Kidney epithelial cell (primary cell): ENCODE measurements around the gene MYPOP. TPM values are rescaled to one million over a fixed set of nuclear protein-coding genes. Genes with fewer than 3 reads are reported as not detected.

ENCODE experiments used
- DNase-seq: peaks from one replicate; pipeline ENCODE4 v3.0.0-alpha.2; 2010; ENCODE audit warnings: low read depth
- H3K27me3 ChIP-seq: 2 replicates; pipeline ENCODE4 v1.6.0; 2011; ENCODE audit warnings: low read length; ENCODE audit not compliant: control insufficient read depth, insufficient read depth
- H3K36me3 ChIP-seq: 2 replicates; pipeline ENCODE4 v1.5.1; 2011; ENCODE audit warnings: low read length; ENCODE audit not compliant: control insufficient read depth, insufficient read depth
- H3K4me3 ChIP-seq: 2 replicates; pipeline ENCODE4 v1.5.1; 2011; ENCODE audit warnings: low read depth, mild to moderate bottlenecking, control low read depth, low read length
- total RNA-seq: library from RNA; depleted of rRNA; stranded (reverse); fragments of >200 nt; gene quantifications from 2 replicates; pipeline ENCODE4 v1.2.3, GENCODE V29; 2015
- TF ChIP-seq, protein P1 (sequence below): IDR thresholded peaks from 2 replicates; pipeline ENCODE4 v1.5.1; 2011; ENCODE audit warnings: mild to moderate bottlenecking, moderate library complexity, low read length, control low read depth, inconsistent platforms; ENCODE audit not compliant: insufficient read depth, poor library complexity, severe bottlenecking

MYPOP gene
- total RNA-seq, 1 donor from 2014 or later, result 3.0 TPM

- H3K36me3 ChIP-seq, result peaks cover 2% of the 10 kb centered on the region
- DNase-seq, result no peak
- TF ChIP-seq, protein P1, sequence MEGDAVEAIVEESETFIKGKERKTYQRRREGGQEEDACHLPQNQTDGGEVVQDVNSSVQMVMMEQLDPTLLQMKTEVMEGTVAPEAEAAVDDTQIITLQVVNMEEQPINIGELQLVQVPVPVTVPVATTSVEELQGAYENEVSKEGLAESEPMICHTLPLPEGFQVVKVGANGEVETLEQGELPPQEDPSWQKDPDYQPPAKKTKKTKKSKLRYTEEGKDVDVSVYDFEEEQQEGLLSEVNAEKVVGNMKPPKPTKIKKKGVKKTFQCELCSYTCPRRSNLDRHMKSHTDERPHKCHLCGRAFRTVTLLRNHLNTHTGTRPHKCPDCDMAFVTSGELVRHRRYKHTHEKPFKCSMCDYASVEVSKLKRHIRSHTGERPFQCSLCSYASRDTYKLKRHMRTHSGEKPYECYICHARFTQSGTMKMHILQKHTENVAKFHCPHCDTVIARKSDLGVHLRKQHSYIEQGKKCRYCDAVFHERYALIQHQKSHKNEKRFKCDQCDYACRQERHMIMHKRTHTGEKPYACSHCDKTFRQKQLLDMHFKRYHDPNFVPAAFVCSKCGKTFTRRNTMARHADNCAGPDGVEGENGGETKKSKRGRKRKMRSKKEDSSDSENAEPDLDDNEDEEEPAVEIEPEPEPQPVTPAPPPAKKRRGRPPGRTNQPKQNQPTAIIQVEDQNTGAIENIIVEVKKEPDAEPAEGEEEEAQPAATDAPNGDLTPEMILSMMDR, result no peak
- H3K4me3 ChIP-seq, result no peak overlapping the region
- H3K27me3 ChIP-seq, result peaks cover 12% of the 10 kb centered on the region
These were observed 41.8 kb downstream of the MYPOP start for GRCh38 chr19:45860359-45861259.

GRCh38 chr19:45854167-45854778 is 48.1 kb downstream of the MYPOP start:
- Histone ChIP-seq H3K4me3 (no peak overlapping the region), H3K27me3 (no peaks in the 10 kb centered on the region), H3K36me3 (peaks cover 5% of the 10 kb centered on the region)
- TF ChIP-seq, protein P1, result no peak
- no peak for DNase-seq

DNA sequence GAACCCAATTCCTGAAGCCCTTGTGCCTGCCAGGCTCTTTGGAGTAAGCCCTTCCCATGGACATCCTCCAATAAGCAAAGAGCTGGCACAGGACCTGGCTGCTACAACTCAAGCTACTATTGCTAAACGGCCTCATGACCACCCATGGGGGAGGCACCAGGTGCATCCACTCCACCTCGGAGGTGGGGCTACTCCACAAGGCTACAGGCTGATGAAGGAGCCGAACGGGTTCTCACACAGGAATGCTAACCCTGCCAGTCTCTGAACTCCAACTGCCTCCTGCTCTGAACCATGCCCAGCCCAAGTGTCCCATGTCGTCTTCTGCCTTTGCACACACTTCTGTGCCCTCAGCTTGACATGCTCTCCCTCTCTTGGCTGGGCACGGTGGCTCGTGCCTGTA is 49.4 kb downstream of the MYPOP start:
- H3K36me3 ChIP-seq, result peaks cover 3% of the 10 kb centered on the region
- TF ChIP-seq, protein P1, result no peak
- H3K4me3 ChIP-seq, result no peak overlapping the region
- H3K27me3 ChIP-seq, result no peaks in the 10 kb centered on the region
- DNase-seq, result no peak

DNA sequence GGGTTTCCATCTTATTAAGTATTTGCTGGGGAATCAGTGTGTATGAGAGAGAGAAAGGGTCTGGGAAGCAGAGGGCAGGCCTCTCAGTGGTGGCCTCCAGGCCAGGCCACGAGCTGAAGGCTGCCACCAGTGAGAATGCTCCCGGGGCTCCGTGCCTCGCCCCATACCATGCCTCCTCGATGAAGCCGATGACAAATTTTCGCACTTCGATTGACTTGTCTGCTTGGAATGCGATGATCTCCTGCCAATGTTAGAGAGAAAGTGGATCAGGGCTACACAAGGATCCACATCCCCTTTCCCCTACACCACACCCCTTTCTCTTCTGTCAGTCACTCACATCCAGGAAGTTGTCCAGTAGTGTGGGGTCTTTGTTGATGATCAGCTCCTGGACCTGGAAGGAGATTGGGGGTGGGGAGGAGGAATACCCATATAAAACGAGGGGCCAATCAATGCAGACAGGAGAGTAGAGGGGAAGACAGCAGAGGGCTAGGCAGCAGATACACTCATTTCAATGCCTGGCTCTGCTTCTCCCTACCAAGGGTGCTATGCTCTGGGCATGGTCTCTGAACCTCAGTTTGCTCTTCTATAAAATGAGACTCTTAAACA is 50.2 kb downstream of the MYPOP start:
- peaks cover 3% of the 10 kb centered on the region for H3K36me3 ChIP-seq
- DNase-seq, result no peak
- no peak overlapping the region for H3K4me3 ChIP-seq
- no peaks in the 10 kb centered on the region for H3K27me3 ChIP-seq
- TF ChIP-seq, protein P1, result no peak

DNA sequence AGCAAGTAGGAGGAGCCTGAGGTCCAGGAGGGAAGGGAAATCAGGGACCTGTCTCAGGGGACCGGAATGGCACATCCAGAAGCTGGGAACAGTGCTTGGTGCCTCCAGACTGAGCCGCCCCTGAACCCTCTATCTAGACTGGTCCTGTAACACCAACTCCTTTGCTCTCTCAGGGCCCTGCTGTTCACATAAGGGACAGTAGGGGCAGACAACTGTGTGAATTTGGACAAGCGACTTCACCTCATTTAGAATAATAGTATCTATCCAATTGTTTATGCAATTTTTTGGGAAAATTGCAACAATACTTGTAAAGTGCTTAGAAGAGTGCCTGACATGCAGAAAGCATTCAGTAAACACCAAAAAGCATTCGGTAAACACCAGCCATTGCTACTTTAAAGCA is 53.5 kb downstream of the MYPOP start:
- no peaks in the 10 kb centered on the region for H3K27me3 ChIP-seq
- TF ChIP-seq, protein P1, result peak; percentile 26
- peaks cover 2% of the 10 kb centered on the region for H3K36me3 ChIP-seq
- no peak overlapping the region for H3K4me3 ChIP-seq
- DNase-seq, result no peak
